HG03342 (cell line): Measurements from ENCODE around the gene SH3RF3.

Source experiments
- ATAC-seq: cut with Tn5 transposase; IDR thresholded peaks from one replicate; pipeline ENCODE4 v1.9.1; 2021; ENCODE audit warnings: mild to moderate bottlenecking, moderate library complexity; ENCODE audit not compliant: unreplicated experiment

Gene SH3RF3

GRCh38 chr2:109456776-109457175, 327.8 kb downstream of the SH3RF3 start:
- no peak for ATAC-seq

- no peak for ATAC-seq
Observed at GRCh38 chr2:109457366-109457765, 328.4 kb downstream of the SH3RF3 start.

GRCh38 chr2:109457794-109458193, 328.8 kb downstream of the SH3RF3 start:
- ATAC-seq = peak; percentile 46

- no peak for ATAC-seq
Observed at GRCh38 chr2:109458512-109458911, 329.5 kb downstream of the SH3RF3 start.

- no peak for ATAC-seq
Observed at GRCh38 chr2:109459485-109459884, 330.5 kb downstream of the SH3RF3 start.

- no peak for ATAC-seq
Observed at GRCh38 chr2:109460553-109461324, 331.7 kb downstream of the SH3RF3 start.

GRCh38 chr2:109463236-109463635, 334.2 kb downstream of the SH3RF3 start:
- no peak for ATAC-seq

- ATAC-seq = no peak
Observed at GRCh38 chr2:109463891-109464290, 334.9 kb downstream of the SH3RF3 start.

GRCh38 chr2:109466674-109467575, 337.9 kb downstream of the SH3RF3 start:
- no peak for ATAC-seq

GRCh38 chr2:109467701-109468100, 338.7 kb downstream of the SH3RF3 start:
- no peak for ATAC-seq

- ATAC-seq = no peak
Observed at GRCh38 chr2:109468893-109469292, 339.9 kb downstream of the SH3RF3 start.

- no peak for ATAC-seq
Observed at GRCh38 chr2:109471658-109472057, 342.7 kb downstream of the SH3RF3 start.

GRCh38 chr2:109472331-109472959, 343.4 kb downstream of the SH3RF3 start:
- no peak for ATAC-seq

- no peak for ATAC-seq
Observed at GRCh38 chr2:109472974-109473373, 344.0 kb downstream of the SH3RF3 start.

- ATAC-seq = no peak
Observed at GRCh38 chr2:109473616-109474318, 344.8 kb downstream of the SH3RF3 start.

- ATAC-seq = no peak
Observed at GRCh38 chr2:109474319-109474825, 345.4 kb downstream of the SH3RF3 start.

GRCh38 chr2:109475531-109476210, 346.7 kb downstream of the SH3RF3 start:
- ATAC-seq = no peak

- no peak for ATAC-seq
Observed at GRCh38 chr2:109476641-109477441, 347.8 kb downstream of the SH3RF3 start.

- no peak for ATAC-seq
Observed at GRCh38 chr2:109478906-109479493, 350.0 kb downstream of the SH3RF3 start.
